HepG2 (cell line): ENCODE data around the gene PKP4. TPM values are rescaled to one million over a fixed set of nuclear protein-coding genes. Genes with fewer than 3 reads are reported as not detected.

Experiments used
- ATAC-seq: fragments of 200-7000 bp; cut with Tn5 transposase; 3 replicates; pipeline ENCODE4 v1.9.1; 2020; ENCODE audit warnings: mild to moderate bottlenecking, moderate library complexity
- BruUV-seq: library from RNA; stranded (reverse); fragments of 400-500 nt; replicated peaks from 2 replicates; lab custom pipeline; 2021; lab: Mats Ljungman, UMichigan
- CTCF ChIA-PET: fragments of 300-600 bp; formaldehyde crosslinking; extraction: SDS; loops from one replicate; lab custom pipeline; 2021; ENCODE audit warnings: low total read pairs, inconsistent platforms, low intra/inter-chr PET ratio; lab: Yijun Ruan, JAX
- POLR2A ChIA-PET: fragments of 350-600 bp; sonication (Branson Sonifier 250); formaldehyde crosslinking; loops from one replicate; lab custom pipeline; 2020; ENCODE audit warnings: antibody characterized with exemption, inconsistent platforms; lab: Yijun Ruan, JAX
- DNase-seq: peaks from one replicate; pipeline ENCODE4 v3.0.0-alpha.2; 2015; ENCODE audit warnings: low spot score
- FAIRE-seq: peaks from 3 replicates; lab custom pipeline; 2011; peaks lifted over from hg19 to GRCh38; lab: Jason Lieb, UNC
- H2AFZ ChIP-seq: one replicate; pipeline ENCODE4 v1.6.1; 2011; ENCODE audit warnings: low read length, inconsistent platforms
- H3K27ac ChIP-seq: fragments of 300-600 bp; 3 replicates; pipeline ENCODE4 v1.8.0; 2011; ENCODE audit warnings: mixed run types, mild to moderate bottlenecking, mixed read lengths, low read length, inconsistent platforms; ENCODE audit not compliant: insufficient read depth; ENCODE audit errors: extremely low read length
- H3K27me3 ChIP-seq, 2 experiments: fragments of 200-600 bp in 1 of 2; 2 replicates in 1 of 2; 3 replicates in 1 of 2; pipeline versions ENCODE4 v1.6.0 to v1.8.0; 2011; ENCODE audit warnings: low read length in 2 of 2, mild to moderate bottlenecking in 2 of 2, moderate library complexity in 2 of 2, inconsistent platforms in 1 of 2; ENCODE audit not compliant: insufficient read depth in 2 of 2, control insufficient read depth in 1 of 2
- H3K36me3 ChIP-seq, 2 experiments: fragments of 200-600 bp in 1 of 2; replicated peaks in 1 of 2; 2 replicates in 1 of 2; 3 replicates in 1 of 2; pipeline versions ENCODE4 v1.5.1 to v1.8.0; 2011; ENCODE audit warnings: low read length in 2 of 2, inconsistent platforms in 1 of 2; ENCODE audit not compliant: insufficient read depth in 2 of 2, control insufficient read depth in 1 of 2
- H3K4me1 ChIP-seq: 2 replicates; pipeline ENCODE4 v1.5.1; 2012; ENCODE audit warnings: low read length, inconsistent platforms; ENCODE audit not compliant: insufficient read depth
- H3K4me2 ChIP-seq: 2 replicates; pipeline ENCODE4 v1.6.0; 2011; ENCODE audit warnings: low read depth, low read length, inconsistent platforms
- H3K4me3 ChIP-seq, 3 experiments: fragments of 200-600 bp in 1 of 3; sonication (generic), shearing (Covaris generic) in 1 of 3; replicated peaks in 1 of 3; 2 replicates each; pipeline ENCODE4 v1.5.1; 2011 to 2016; ENCODE audit warnings: low read length in 3 of 3, inconsistent platforms in 2 of 3, low read depth in 2 of 3, mild to moderate bottlenecking in 2 of 3, control low read depth in 1 of 3, mixed read lengths in 1 of 3; ENCODE audit not compliant: insufficient read depth in 1 of 3
- H3K79me2 ChIP-seq: one replicate; pipeline ENCODE4 v1.6.1; 2011; ENCODE audit warnings: low read length, inconsistent platforms; ENCODE audit not compliant: insufficient read depth
- H3K9ac ChIP-seq: 2 replicates; pipeline ENCODE4 v1.6.0; 2011; ENCODE audit warnings: mild to moderate bottlenecking, low read depth, low read length, inconsistent platforms; ENCODE audit not compliant: insufficient read depth
- H3K9me3 ChIP-seq: 2 replicates; pipeline ENCODE4 v1.5.1; 2012; ENCODE audit warnings: mild to moderate bottlenecking, low read length
- H4K20me1 ChIP-seq: 2 replicates; pipeline ENCODE4 v1.6.0; 2011; ENCODE audit warnings: inconsistent platforms, mild to moderate bottlenecking, low read length, moderate library complexity; ENCODE audit not compliant: insufficient read depth
- KLF9 ChIP-seq: IDR thresholded peaks from 2 replicates; pipeline ENCODE4 v1.6.1; 2016; ENCODE audit warnings: low read depth
- WGBS: methylation state at CpG from one replicate; pipeline ENCODE4 v1.1.6; 2017; ENCODE audit warnings: low lambda C conversion rate; 5-methylcytosine and 5-hydroxymethylcytosine counted together
- in situ Hi-C: cut with HindIII; loops from 2 replicates; pipeline ENCODE4 v1.10.0; 2017; ENCODE audit warnings: low pct_unique_long_range_greater_than_20kb; ENCODE audit not compliant: extremely low pct_ligation_motif_present
- intact Hi-C: fragments of 100-400 bp; cut with micrococcal nuclease; formaldehyde crosslinking; loops from one replicate; pipeline ENCODE4 v1.10.0; 2022; ENCODE audit not compliant: unreplicated experiment
- polyA plus RNA-seq, 8 experiments: library from polyadenylated mRNA; depleted of rRNA in 3 of 8; stranded (reverse) in 7 of 8; unstranded in 1 of 8; fragments of >200 nt; fragmentation: Illumina TruSeq in 4 of 8; extraction: Trizol in 4 of 8; gene quantifications; 2 replicates each; pipeline versions ENCODE4 v1.2.1 to v1.2.3, GENCODE V29; 2011 to 2016; ENCODE audit warnings: low read depth in 4 of 8, missing spikeins in 1 of 8, mixed read lengths in 1 of 8; ENCODE audit not compliant: insufficient read depth in 1 of 8
- total RNA-seq, 5 experiments: library from RNA; depleted of rRNA; stranded (reverse); fragments of >200 nt; fragmentation: Illumina TruSeq; extraction: Trizol; gene quantifications; 2 replicates each; pipeline ENCODE4 v1.2.3, GENCODE V29; 2016; ENCODE audit warnings: low read depth in 1 of 5
- TF ChIP-seq, protein P1 (sequence below): sonication (generic); formaldehyde crosslinking; IDR thresholded peaks from 2 replicates; pipeline ENCODE4 v1.5.1; 2020; ENCODE audit warnings: mild to moderate bottlenecking, missing genetic modification reagents, borderline replicate concordance
- TF ChIP-seq, protein P2 (sequence below): sonication (generic); formaldehyde crosslinking; IDR thresholded peaks from 2 replicates; pipeline ENCODE4 v1.4.0; 2020; ENCODE audit warnings: missing genetic modification reagents

Gene PKP4
- total and polyA plus RNA-seq, 2 of the 13 experiments (the other 11 are each of a cell fraction or from before 2014, with no cell fraction given) = 80.9 to 90.5 TPM

DNA sequence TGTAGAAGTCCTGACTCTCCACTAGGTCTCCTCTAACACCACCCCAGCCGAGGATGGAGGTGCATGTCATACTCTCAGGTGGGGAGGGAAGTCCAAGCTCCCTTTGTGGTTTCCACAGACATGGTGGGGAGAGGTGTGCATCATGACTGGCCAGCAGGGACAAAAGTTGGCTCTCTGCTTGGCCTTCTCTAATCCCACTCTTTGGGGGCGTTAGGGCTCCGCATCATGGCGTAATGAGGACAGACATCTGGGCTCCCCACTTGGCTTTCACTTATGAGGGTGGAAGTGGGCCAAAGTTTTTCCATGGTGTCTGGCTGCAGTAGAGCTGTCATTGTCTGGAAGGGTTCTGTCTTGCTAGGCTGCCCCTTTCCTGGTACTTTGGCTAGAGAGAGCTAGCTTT lies 257.7 kb downstream of the PKP4 start (continued):
- TF ChIP-seq, protein P1, sequence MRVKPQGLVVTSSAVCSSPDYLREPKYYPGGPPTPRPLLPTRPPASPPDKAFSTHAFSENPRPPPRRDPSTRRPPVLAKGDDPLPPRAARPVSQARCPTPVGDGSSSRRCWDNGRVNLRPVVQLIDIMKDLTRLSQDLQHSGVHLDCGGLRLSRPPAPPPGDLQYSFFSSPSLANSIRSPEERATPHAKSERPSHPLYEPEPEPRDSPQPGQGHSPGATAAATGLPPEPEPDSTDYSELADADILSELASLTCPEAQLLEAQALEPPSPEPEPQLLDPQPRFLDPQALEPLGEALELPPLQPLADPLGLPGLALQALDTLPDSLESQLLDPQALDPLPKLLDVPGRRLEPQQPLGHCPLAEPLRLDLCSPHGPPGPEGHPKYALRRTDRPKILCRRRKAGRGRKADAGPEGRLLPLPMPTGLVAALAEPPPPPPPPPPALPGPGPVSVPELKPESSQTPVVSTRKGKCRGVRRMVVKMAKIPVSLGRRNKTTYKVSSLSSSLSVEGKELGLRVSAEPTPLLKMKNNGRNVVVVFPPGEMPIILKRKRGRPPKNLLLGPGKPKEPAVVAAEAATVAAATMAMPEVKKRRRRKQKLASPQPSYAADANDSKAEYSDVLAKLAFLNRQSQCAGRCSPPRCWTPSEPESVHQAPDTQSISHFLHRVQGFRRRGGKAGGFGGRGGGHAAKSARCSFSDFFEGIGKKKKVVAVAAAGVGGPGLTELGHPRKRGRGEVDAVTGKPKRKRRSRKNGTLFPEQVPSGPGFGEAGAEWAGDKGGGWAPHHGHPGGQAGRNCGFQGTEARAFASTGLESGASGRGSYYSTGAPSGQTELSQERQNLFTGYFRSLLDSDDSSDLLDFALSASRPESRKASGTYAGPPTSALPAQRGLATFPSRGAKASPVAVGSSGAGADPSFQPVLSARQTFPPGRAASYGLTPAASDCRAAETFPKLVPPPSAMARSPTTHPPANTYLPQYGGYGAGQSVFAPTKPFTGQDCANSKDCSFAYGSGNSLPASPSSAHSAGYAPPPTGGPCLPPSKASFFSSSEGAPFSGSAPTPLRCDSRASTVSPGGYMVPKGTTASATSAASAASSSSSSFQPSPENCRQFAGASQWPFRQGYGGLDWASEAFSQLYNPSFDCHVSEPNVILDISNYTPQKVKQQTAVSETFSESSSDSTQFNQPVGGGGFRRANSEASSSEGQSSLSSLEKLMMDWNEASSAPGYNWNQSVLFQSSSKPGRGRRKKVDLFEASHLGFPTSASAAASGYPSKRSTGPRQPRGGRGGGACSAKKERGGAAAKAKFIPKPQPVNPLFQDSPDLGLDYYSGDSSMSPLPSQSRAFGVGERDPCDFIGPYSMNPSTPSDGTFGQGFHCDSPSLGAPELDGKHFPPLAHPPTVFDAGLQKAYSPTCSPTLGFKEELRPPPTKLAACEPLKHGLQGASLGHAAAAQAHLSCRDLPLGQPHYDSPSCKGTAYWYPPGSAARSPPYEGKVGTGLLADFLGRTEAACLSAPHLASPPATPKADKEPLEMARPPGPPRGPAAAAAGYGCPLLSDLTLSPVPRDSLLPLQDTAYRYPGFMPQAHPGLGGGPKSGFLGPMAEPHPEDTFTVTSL (CRISPR knock-in tag) = no peak

DNA sequence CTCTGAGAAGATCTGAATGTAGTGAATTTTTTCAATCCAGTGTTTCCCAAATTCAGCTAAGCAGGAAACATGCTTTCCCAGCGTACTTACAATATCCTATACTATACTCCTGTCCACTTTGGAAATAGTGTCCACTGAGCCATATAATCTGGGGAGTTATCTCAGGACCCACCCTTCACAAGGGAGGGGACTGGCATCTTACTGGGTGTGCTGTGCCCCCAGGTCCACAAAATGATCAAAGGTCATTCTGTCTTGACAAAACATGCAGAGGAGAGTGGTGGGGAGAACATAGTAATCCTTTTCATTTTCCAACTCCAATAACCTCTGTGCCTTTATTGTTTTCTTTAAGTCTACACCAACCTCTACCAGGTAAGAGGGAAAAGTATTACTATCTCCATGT lies 258.6 kb downstream of the PKP4 start:
- Histone ChIP-seq H3K4me3 (no peak overlapping the region), H3K36me3 (no peaks in the 10 kb centered on the region), H3K9me3 (peaks cover 12% of the 10 kb centered on the region), H3K27me3 (0 out of 5 replicates have a peak, but pooled peaks cover 0 to 12% of the 10 kb centered on the region in 2 experiments), H2AFZ (no peak overlapping the region), H4K20me1 (no peaks in the 10 kb centered on the region), H3K79me2 (no peaks in the 10 kb centered on the region), H3K4me1 (peaks cover 6% of the 10 kb centered on the region; the same call in 1 of the 2 replicates), H3K4me2 (no peak overlapping the region), H3K27ac (no peak overlapping the region), H3K9ac (no peak overlapping the region)
- TF ChIP-seq KLF9 = no peak
- TF ChIP-seq, protein P2, sequence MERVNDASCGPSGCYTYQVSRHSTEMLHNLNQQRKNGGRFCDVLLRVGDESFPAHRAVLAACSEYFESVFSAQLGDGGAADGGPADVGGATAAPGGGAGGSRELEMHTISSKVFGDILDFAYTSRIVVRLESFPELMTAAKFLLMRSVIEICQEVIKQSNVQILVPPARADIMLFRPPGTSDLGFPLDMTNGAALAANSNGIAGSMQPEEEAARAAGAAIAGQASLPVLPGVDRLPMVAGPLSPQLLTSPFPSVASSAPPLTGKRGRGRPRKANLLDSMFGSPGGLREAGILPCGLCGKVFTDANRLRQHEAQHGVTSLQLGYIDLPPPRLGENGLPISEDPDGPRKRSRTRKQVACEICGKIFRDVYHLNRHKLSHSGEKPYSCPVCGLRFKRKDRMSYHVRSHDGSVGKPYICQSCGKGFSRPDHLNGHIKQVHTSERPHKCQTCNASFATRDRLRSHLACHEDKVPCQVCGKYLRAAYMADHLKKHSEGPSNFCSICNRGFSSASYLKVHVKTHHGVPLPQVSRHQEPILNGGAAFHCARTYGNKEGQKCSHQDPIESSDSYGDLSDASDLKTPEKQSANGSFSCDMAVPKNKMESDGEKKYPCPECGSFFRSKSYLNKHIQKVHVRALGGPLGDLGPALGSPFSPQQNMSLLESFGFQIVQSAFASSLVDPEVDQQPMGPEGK (CRISPR knock-in tag) = 0 out of 2 replicates have a peak, but pooled peaks have one; percentile 32
- BruUV-seq = no TSS peak
- no peak for DNase-seq
- intact Hi-C loops (no loop called here), in situ Hi-C loops (no loop called here)
- ChIA-PET CTCF (no interaction called here), POLR2A (no interaction called here)
- no peak for FAIRE-seq
- ATAC-seq = no peak
- 50% methylated on average over 1 of the region's 1 CpG for WGBS
